Left renal pelvis (tissue), 4 donors: ENCODE results near the gene NUDT19. TPM values are rescaled to one million over a fixed set of nuclear protein-coding genes. Genes with fewer than 3 reads are reported as not detected.
"Not testable (repeated sequence)": the region's sequence is repeated elsewhere in the genome, so short reads cannot be mapped to it uniquely, and the experiment has no call there.

ENCODE experiments used
- DNase-seq, 4 donors: peaks; one replicate each; pipeline ENCODE4 v3.0.0-alpha.2; 2013; ENCODE audit warnings: low read depth in 4 of 4, low spot score in 3 of 4
- polyA plus RNA-seq, 4 donors: library from polyadenylated mRNA; unstranded; fragments of 120-200 nt; gene quantifications; one replicate each; pipeline ENCODE4 v1.2.1, GENCODE V29; 2013; ENCODE audit not compliant: insufficient read length in 4 of 4

Gene NUDT19
- polyA plus RNA-seq, 4 donors, result 8.2 to 13.0 (median 11.6) TPM

DNA sequence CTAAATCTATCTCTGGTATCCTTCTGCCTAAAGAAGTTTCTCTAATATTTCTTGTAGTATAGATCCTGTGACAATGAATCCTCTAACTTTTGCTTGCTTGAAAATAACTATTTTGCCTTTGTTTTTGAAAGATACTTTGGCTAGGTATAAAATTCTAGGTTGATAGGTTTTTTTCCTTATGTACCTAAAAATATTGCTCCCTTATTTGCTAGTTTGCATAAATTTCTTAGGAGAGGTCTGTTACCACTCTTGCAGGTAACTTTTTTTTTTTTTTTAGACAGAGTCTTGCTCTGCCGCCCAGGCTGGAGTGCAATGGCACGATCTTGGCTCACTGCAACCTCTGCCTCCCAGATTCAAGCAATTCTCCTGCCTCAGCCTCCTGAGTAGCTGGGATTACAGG, 12.4 kb downstream of the NUDT19 start:
- not testable (repeated sequence) for DNase-seq

DNA sequence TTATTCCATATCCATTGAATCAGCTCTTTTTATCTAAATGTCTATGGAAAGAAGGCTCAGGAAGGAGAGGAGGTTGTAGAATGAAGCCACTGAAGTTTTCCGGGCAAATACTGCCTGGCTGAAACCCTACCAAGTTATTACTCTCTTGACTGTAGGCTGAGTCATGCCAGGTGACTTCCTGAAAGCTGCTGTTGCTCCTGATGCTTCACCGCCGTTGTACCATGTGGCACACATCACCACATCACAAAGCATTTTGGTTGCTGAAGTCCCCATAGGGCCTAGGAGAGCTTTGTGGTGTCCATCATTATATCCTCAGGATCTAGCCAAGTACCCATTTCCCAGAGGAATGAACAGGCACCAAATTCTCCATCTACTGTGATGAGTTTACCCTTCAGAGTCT, 16.8 kb downstream of the NUDT19 start:
- DNase-seq, result no peak

DNA sequence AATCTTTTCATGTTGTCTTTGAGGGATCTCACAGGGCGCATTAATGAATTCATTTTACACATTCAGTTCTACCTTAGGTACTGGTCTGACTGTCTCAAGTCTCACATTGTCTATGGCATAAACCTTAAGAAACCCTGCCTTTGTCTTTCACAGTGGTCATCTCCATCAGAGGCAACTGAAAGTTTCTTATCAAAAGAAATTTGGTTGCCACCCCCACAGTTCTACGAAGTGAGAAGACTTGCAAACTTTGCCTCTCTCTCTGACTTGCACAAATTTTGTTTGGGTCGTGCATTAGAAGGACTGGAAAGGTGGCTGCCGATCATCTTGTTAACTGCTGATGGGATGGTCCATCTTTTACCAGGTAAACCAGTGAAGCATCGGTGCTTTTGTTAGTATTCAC, 17.4 kb downstream of the NUDT19 start:
- no peak for DNase-seq

DNA sequence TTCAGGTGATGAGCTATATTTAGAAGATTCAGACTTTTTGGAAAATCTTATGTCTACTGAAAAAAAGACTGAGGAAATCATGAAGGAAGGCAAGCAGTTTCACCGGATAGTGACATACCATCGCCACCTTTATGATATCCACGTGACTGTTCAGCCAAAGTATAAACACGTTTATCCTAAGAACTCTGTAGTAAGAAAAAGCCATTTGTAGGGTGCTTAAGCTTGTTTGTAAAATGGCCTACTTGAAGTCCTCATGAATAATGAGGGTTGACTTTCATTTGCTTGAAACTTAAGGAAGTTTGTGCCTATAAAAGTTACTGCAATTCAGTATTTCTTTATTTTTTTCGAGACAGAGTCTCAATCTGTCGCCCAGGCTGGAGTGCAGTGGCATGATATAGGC, 20.1 kb downstream of the NUDT19 start:
- DNase-seq, result no peak

DNA sequence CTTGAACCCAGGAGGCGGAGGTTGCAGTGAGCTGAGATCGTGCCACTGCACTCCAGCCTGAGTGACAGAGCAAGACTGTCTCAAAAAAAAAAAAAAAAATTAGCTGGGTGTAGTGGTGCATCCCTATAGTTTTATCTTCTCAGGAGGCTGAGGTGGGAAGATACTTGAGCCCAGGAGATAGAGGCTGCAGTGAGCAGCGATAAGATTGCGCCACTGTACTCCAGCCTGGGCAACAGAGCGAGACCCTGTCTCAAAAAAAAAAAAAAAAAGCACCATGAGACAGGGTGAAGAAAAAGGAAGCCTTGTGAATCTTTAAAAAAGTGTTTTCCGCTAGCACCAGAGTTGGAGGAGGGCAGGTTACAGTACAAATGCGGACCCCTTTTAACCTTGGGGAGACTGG, 24.6 kb downstream of the NUDT19 start:
- not testable (repeated sequence) for DNase-seq

DNA sequence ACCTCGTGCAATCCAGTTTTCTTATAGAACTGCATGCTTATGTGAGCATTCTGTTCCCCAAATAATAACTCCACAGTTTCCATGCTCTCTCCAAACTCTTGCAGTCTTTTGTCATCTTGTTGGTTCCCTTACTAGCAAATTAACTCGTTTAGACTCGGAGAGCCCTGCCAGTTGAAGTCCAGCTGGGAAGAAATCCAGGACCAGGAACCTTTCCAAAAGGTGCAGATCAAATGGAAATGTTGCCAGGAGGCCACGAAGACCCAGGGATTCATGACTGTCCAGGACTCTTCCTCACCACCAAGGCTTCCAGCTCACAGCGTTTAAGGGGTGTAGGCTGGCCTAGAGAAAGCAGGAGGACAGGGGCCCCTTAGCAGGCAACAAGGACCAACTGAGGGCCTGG, 25.9 kb downstream of the NUDT19 start:
- no peak for DNase-seq

DNA sequence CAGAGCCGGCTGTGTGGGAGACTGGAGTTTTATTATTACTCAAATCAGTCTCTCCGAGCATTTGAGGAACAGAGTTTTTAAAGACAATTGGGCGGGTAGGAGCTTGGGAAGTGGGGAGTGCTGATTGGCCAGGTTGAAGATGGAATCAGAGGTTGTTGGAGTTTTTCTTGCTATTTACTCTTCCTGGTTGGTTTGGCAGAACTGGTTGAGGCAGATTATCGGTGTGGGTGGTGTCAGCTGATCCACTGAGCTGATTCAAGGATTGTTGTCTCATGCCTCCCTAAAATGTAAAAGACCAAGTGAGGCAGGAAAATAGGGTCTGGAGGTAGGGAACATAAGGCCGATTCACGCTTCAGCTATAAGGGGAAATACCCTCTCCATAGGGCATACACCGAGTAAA, 26.7 kb downstream of the NUDT19 start:
- DNase-seq, result no peak

DNA sequence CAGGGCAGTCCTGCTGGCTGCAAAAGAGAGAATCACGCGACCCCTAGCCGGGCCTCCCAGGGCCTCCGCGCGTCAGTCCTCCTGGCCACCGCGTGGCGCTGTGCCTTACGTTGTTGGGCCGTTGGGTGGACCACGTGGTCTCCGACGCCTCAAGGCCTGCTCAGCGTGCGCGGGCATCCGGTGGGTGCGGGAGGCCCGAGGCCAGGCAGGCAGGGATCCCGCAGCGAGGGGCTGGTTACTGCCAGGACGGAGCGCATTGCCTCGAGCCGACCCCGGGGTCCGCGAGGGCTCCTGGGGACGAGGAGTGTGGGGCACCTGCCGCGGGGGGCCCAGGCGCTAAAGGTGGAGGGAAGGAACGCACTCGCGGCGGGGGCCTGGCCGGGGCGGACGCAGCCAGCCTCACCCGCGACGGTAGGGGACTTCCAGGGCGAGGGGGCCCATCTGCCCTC, 28.0 kb downstream of the NUDT19 start, which contains the start of gene TDRD12:
Gene TDRD12, plus strand, starts transcription at position 157 of the 449 bp plus-strand sequence. CDS start 306 bp downstream, outside the sequence.
- no peak for DNase-seq

DNA sequence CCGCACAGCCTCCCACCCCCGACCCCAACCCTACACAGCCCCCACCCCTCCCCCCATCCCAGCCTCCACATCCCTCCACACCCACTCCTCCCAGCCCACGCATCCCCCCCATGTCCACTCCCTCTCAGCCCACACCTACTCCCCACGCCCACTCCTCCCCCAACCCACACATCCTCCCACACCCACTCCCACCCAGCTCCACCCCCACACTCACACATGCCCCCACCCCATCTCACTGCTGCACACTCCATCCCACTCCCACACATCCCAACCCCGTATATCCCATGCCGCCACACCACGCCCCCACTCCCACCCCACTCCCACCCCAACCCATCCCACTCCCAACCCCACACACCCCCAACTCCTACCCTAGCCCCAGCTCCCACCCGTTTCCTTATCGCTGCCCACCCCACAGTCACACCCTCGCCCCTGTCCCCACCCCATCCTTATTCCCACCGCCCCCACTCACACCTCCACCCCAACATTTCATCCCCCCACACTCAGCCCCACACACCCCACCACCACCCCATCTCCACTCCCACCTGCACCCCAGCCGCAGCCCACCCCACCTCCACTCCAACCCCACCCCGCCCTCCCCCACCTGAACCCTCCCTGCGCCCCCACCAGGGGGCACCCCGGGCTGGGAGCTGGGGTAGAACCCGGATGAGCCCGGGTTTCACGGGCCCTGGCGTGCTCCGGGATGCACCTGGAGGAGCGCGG, 28.8 kb downstream of the NUDT19 start:
- DNase-seq, result no peak

DNA sequence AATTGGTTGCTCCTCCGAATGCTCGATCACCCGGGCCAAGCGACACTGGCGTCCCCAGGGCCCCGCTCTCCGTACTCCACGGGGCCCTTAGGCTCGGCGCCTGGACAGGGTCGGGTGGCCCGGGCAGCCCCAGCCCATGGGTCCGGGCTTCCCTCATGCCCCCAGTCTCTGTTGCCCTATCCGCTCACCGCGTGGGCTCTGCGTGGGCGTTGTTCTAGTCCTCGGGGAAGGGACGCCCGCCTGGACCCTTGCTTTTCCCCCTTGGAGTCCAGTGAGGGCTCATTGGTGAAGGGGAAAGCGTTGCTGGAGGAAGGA, 29.3 kb downstream of the NUDT19 start:
- no peak for DNase-seq

DNA sequence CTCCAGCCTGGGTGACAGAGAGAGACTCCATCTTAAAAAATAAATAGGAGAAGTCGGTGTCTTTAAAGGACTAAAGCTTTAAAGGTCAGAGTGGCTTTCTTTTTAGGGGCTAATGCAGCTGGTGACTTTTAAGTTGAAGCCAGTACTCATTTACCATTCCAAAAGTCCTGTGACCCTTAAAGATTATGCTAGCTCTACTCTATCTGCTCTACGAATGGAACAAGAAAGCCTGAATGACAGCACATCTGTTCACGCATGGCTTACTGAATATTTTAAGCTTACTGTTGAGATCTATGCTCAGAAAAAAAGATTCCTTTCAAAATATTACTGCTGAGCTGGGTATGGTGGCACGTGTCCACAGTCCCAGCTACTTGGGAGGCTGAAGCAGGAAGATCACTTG, 44.3 kb downstream of the NUDT19 start:
- DNase-seq, result no peak

DNA sequence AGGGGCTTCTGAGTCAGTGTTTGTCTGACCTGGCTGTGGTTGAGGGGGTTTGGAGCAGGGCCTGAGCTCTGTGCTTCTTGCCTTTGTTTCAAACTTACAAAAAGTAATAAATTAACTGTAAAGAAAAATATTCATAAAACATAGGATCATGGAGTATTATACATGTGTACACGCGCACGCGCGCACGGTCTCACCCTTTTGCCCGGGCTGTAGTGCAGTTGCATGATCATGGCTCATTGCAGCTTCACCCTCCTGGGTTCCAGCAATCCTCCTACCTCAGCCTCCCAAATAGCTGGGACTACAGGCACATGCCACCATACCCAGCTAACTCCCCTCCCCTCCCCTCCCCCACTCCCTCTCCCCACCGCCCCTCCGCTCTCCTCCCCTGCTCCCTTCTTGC, 51.4 kb downstream of the NUDT19 start:
- no peak for DNase-seq

DNA sequence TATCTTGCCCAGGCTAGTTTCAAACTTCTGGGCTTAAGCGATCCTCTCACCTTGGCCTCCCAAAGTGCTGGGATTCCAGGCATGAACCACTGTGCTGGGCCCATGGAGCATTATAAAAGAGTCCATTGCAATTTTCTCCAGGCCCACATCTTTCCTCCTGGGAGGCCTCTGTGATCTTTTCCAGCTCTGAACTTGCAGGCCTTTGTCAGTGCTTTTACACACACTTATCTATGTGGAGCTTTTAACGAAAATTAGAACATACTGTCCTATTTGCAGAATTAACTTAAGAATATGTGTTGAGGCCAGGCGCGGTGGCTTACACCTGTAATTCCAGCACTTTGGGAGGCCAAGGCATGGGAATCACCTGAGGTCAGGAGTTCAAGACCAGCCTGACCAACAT, 51.8 kb downstream of the NUDT19 start:
- DNase-seq, result no peak

DNA sequence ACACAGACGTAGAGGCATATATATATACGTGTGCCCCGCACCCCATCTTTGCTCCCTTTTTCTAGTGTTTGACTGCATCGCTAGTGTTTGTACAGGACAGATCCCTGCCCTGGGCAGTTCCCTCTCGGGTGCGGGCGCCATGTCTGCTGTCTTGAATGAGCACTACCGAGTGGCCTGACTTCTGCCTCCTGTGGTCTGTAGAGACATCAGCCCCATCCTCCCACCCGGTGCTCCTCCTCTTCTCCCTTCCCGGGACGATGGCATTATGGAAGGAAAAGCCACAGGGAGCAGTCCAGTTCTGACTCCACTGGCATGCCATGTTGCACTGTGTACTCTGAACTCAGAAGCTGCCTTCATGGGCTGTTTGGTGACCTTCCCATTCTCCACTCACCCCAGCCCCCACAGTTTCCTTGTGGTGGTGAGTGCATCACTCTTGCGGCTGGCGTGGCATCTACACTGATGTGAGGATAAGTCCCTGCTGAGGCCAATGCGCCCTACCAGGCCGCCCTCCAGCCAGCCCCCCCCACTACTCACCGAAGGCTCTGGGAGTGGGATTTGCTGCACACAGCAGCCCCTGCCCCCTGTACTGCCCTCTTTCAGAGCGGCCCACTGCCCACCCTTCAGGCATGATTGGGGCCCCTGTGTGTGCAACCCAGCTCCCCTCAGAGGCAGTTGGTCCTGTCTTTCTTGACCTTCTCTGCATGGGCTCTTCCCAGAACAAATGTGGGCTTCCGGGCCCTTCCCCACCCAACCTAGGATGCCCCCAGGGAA, 53.1 kb downstream of the NUDT19 start:
- no peak for DNase-seq

DNA sequence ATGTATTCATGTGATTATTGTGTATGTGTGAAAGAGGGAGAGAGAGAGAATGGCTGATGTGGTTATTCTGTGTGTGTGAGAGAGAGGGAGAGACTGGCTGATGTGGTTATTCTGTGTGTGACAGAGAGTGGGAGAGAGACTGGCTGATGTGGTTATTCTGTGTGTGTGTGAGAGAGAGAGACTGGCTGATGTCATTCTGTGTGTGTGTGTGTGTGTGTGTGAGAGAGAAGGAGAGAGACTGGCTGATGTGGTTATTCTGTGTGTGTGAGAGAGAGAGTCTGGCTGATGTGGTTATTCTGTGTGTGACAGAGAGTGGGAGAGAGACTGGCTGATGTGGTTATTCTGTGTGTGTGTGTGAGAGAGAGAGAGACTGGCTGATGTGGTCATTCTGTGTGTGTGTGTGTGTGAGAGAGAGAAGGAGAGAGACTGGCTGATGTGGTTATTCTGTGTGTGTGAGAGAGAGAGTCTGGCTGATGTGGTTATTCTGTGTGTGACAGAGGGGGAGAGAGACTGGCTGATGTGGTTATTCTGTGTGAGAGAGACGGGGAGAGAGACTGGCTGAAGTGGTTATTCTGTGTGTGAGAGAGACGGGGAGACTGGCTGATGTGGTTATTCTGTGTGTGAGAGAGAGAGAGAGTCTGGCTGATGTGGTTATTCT, 54.1 kb downstream of the NUDT19 start:
- DNase-seq, result not testable (repeated sequence)

DNA sequence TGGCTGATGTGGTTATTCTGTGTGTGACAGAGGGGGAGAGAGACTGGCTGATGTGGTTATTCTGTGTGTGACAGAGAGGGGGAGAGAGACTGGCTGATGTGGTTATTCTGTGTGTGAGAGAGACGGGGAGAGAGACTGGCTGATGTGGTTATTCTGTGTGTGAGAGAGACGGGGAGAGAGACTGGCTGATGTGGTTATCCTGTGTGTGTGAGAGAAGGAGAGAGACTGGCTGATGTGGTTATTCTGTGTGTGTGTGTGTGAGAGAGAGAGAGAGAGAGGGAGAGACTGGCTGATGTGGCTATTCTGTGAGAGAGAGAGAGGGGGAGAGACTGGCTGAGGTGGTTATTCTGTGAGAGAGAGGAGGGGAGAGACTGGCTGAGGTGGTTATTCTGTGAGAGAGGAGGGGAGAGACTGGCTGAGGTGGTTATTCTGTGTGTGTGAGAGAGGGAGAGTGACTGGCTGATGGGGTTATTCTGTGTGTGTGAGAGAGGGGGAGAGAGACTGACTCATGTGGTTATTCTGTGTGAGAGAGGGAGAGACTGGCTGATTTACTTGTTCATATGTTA, 55.1 kb downstream of the NUDT19 start:
- not testable (repeated sequence) for DNase-seq

DNA sequence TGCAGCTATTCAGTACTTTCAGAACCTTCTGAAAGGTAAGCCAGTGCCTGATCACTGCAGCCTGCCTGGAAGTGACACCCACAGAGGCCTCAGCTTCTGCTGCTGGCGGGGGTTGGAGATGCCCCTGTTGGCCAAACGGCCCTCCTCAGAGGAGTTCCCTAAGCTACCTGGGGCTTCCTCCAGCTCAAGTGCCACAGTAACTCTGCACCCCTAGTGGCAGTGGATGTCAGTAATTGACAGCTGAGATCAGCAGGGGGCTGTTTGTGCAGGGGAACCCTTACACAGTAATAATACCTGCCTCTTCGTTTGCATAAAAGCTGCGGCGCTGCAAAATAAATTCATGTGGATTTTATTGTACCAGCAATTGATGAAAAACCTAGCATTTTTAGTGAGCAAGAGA, 56.9 kb downstream of the NUDT19 start:
- DNase-seq, result no peak

DNA sequence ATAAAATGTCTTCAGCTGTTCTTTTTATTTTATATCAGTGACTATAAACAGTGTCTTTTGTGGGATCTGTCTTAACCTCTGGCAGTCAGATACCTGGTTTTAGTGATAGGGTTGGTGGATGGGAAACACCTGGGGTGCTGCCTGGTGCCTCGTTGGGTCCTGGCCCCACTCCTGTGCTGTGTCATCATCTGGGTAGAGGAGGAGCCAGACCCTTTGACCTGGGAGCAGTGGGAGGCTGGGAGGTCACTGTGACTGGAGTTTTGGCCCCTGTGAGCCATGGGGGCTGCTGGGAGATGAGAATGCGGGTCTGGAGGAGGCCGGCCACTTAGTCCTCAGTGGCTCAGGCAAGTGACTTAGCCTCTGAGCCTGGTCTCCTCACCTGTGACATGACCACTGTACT, 57.3 kb downstream of the NUDT19 start:
- DNase-seq, result no peak

DNA sequence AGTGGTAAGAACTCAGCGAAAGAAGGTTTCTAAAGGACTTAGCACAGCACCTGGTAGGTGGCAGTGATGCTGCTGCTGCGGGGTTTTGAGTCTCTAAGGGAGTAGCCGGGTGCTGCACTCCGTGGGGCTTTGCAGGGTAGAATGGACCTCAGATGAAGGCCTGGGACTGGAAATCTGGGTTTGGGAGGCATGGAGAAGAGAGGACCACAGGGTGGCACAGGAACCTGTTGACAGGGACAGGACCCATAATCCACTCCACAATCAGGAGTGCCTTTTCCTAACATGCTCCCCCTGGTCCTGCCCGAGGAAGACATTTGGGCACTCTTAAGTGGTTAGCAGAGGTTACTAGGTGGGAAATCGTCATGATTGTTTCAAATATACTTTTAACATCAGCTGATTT, 57.7 kb downstream of the NUDT19 start:
- no peak for DNase-seq

DNA sequence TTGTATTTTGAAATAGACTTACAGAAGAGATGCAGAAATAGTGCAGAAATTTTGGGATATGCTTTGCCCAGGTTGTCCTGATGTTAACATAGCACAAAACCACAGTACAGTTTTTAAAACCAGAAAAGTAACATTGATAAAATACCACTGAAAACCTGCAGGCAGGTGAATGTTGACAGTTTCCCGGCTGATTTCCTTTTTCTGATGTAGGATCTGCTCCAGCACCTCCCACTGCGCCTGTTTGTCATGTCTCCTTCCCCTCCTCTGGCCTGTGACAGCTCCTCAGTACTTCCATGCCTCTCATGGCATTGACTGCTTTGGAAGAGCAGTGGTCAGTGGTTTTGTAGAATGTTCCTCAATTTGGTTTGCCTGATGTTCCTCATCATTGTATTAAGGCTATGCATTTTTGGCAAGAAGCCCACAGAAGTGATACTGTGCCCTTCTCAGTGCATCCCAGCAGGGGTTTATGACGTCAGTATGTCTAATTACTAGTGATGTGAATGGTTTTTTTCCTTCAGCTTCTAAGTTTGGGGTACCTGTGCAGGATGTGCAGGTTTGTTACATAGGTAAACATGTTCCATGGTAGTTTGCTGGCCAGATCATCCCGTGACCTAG, 58.9 kb downstream of the NUDT19 start:
- DNase-seq, result no peak

DNA sequence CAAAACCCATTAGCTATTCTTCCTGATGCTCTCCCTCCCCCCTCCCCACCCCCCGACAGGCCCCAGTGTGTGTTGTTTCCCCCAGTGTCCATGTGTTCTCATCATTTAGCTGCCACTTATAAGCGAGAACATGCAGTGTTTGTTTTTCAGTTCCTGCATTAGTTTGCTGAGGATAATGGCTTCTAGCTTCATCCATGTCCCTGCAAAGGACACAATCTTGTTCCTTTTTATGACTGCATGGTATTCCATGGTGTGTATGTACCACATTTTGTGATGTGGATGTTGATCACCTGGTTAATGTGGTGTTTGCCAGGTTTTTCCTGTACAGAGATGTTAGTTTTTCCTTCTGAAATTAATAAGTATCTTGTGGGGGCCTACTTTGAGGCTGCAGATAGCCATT, 59.4 kb downstream of the NUDT19 start:
- DNase-seq, result no peak
